T-helper 22 cell (primary cell): ENCODE data around the gene TIPIN.

Experiments used
- DNase-seq: peaks from one replicate; pipeline ENCODE4 v3.0.0-alpha.2; 2020; ENCODE audit warnings: low read depth

Gene TIPIN

DNA sequence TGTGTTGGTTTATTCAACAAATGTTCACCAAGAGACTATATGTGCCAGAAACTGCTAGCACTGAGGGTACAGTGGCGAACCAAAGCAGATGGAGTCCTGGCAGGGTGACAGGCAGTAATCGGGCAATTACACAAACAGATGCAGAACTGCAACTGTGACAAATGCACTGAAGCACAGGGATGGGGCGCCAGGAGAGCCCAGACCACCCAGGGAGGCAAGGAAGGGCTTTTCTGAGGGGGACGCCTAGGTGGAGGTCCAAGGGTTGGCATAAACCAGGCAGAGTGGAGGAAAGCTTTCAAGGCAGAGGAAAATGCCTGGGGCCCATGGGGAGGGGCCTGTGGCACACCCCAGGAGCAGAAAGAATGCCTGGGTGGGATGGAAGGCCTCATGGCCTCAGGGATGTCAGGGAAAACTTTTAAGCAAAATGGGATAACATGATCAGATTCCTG lies 57.7 kb downstream of the TIPIN start:
- no peak for DNase-seq

DNA sequence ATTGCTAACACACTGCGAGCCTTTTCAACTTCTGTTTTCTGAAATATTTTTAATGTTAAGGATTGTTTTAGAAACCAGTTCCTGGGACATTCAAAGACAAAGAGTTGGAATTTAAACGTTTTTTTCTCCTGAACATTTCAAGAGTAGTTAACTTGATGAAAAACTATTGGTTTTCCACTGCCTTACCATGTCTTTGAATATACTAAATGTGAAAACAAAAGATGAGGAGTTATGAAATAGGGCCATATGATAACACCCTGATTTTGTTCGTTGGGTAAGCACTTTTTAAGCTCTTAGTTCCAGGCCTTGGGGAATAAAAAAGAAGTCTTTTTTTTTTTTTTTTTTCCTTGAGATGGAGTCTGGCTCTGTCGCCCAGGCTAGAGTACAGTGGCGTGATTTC lies 60.3 kb downstream of the TIPIN start:
- DNase-seq = no peak

DNA sequence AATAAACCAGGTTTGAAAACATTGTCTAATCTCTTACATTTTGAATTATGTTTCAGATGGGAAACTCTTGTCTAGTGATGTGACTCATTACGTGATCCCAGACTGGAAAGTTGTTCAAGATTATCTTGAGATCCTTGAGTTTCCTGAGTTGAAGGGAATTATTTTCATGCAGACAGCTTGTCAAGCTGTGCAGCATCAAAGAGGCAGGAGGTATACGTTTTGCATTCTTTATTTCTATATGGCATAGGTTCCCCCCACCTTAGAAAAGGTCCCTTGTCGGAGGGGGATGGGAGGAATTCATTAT lies 61.6 kb downstream of the TIPIN start:
- DNase-seq = no peak

DNA sequence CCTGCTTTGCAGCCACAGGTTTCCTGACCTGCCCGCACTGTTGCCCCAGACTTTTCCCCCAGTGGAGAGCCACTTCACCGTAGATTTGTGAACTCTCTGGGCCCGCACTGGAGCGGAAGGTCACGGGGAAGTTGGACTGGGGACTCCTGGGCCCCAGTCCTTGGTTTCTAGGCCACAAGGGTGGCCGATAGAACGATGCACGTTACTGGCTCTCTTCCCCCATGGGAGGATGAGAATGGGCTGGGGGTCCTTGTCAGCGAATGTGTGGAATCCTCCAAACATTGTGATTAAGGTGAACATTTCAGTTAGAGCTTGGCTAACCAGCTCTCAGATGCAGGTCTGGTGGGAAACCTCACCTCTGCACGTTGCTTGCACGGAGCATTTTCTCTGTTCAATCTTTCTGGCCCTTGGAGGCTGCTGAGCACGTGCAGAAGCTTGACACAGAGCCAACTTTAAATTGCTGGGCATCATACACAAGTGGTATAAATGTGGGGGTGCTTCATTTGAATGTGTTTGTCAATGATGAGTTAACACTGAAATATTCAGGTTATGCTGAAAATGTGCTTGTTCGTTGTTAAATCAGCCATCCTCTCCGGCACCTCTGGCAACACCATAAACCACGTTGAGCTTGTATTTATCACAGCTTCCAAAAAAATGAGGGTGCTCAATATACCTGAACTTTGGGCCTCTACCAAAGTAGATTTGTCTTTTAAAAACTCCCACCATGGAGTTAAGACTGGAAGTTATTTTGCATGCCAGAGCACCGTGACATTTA lies 62.1 kb downstream of the TIPIN start:
- DNase-seq = no peak

DNA sequence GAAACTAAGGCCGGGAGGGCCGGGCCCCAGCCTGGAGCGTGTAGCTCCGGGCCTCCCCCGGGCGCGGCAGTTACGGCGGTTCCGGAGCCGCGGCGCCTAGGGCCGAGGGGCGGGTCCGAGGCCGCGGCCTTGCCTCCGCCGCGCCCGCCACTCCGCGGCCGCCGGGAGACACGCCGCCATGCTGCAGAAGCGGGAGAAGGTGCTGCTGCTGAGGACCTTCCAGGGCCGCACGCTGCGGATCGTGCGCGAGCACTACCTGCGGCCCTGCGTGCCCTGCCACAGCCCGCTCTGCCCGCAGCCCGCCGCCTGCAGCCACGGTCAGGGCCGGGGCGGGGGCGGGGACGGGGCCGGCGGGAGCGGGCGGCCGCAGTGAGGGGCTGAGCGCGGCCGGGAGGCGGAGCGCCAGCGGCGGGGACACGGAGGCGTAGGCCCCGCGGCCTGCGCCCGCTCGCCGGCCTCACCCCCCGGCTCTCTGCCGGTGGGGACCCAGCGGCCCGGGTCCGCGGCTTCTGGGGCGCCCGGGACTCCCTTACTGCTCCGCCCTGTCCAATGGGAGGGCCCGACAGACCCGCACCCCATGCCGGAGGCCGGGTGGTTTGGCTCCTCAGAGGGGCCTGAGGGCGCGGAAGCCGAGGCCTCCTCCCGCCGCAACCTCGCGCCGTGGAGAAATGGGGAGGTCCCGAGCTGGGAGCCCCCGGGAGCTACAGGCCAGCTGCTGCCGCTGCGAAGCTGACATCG lies 62.9 kb downstream of the TIPIN start, which contains the start of gene DIS3L:
Gene DIS3L (plus strand): TSS at position 150 of the 738 bp plus-strand sequence. CDS start 29 bp downstream, at position 179.
- peak; percentile 50 for DNase-seq

DNA sequence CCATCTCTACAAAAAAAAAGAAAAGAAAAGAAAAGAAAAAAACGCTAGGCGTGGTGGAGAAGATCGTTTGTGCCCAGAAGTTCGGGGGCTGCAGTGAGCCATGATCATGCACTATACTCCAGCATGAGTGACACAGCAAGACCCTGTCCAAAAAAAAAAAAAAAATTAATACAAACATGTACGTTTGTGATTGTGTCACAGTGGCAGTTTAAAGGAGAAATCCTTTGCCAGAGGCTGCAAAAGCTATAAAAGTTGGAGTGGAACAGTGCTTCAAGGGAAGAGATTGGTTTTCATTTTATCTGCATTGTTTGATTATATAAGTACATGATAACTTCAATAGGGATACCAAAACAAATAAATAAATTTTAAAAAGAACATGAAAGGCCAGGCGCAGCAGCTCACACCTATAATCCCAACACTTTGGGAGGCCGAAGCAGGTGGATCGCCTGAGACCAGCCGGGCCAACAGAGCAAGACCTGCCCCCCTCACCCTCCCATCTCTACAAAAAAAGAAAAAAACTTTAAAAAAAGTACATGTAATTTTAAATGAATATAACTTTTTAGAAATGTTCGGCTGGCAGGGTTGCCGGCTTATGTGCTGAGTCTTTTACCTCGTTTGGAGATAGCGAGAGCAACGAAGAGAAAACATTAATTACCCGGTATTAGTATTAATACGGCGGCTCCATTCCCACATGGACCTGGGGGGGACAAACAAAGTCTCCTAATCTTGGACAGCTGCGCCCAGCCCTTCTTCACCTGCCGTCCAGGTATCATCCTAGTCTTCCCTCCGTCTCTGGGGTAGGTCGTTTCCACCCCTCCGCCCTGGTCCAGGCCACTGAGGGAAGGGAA lies 63.7 kb downstream of the TIPIN start:
- DNase-seq = no peak

DNA sequence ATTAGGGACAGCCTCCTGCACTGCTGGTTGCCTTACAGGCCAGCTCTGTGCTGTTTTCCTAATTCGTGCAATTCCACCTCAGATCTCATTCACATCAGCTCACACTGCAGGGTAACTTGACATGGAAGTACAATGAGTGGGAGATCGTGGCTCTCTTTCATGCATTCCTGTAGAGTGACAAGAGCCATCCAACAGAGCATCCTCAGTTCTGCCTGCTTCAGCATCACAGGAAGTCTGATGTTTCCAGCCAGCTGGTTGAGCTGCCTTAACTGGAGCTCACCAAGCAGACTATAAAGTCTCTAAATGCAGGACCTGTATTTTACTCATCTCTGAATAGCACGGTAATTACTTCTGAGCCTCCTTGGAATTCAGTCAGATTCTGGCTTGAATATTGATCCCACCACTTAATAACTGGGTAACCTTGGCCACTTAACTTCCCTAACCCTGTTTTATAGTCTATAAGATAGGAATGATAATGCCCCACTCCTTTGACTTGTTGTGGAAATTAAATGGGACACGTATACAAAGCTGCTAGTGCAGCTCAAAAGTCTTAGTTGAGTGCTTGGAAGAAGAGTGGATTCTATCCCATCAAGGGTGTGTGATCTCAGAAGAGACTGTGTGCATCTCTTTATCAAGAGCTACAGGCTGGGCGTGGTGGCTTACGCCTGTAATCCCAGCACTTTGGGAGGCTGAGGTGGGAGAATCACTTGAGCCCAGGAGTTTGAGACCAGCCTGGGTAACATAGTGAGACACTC lies 64.5 kb downstream of the TIPIN start:
- no peak for DNase-seq

DNA sequence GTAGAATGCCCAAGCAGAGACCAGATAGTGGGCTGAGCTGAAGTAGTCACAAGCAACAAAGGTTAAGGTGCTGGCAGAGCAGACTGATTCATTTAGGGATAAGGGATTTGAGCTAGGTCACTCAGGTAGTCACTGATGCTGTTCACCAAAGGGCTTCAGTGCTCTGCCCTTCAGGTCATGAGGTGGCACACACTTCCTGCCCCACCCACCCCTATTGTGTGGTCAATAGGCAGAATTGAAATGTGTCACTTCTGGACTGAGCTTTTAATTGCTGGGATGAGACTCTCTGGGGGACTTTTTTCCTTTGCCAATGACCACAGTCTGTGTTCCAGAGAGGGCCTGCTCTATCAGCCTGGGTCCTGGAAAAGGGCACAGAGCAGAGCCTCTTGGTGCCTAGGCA lies 66.0 kb downstream of the TIPIN start:
- DNase-seq = no peak

DNA sequence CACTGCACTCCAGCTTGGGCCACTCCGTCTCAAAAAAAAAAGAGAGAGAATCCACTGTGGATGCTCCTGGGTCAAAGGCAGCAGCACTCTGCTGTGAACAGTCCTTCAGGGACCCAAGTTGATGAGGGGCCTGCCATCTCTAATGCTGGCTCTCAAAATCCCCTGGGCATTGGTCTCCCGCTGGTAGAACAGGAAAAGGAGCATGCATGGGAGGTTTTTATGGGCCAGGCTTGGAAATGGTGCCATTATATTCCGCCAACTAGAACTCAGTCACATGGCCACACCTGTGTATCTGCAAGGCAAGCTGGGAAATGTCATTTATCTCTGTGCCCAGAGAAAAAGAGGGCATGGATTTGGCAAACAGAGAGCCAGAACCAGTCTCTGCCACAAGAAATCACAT lies 66.5 kb downstream of the TIPIN start:
- no peak for DNase-seq

DNA sequence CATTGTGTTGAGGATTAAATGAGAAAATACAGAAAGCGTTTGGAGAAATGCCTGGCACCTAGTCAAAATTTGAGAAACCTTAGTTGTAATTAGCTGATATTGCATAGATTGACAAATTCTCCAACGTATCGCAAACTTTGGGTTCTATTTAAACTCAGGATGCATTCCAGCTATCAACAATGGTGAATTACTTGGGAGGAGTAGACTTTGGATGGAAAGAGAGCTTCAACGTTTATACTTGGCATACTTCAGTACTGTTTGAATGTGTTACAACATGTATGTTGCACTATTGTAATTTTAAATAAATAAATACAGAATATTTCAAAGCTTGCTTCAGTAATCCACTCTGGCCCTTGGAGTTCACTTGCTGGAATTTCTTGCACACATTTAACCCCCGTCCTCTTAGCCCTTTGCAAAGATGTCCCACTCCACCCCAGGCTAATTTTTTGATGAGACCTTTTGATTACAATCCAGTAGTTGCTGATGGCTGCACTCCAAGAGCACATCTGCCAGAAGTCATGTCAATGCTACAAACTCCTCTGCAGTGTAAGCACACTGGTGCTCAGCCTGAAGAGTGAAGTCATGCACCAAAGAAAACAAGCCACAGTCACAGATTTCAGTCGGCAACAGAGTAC lies 67.8 kb downstream of the TIPIN start:
- DNase-seq = no peak

DNA sequence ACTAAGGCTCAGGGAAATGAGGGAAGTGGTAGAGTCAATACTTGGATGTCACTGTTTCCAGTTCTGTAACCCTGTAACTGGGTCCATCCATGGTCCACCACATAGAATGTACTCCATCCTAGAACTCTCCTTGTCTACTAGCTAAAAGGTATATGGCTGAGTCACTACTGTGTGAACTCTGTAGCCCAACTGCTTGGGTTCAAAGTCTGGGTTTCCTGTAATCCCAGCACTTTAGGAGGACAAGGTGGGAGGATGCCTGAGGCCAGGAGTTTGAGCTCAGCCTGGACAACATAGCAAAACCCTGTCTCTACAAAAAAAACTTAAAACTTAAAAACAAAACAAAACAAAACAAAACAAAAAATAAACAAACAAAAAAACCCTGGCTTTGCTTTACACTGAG lies 68.4 kb downstream of the TIPIN start:
- no peak for DNase-seq

DNA sequence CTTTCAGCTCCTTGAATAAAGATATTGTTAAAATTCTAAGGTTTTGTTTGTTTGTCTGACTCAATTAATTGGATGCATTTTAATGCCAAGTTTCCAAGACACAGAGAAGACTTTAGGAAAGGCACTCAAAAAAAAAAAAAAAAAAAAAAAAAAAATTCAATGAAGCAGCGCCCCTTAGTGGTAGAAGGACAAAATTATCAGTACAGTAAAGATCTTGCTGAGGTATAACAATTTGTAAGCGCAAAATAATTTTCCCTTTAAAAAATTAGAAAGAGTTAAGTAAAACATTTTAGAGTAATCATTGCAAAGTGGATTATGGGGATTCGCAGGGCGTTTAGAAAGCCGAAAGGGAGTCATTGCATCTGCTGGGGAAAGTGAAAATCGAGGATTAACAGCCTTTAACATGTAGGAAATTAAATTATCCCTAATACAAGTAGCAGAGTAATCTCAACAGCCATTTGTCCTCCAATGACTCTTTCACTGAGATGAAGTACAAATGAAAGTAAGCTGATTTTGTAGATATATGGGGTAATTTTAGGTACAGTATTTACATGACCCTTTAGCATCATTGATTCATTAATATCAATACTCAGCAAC lies 68.9 kb downstream of the TIPIN start:
- DNase-seq = no peak
